SU-DHL-6 (cell line): ENCODE data around the gene SCGB3A1.

Source experiments
- EZH2phosphoT487 ChIP-seq: fragments of 200-600 bp; sonication (generic), shearing (Covaris generic); conservative IDR thresholded peaks from 2 replicates; pipeline ENCODE4 v1.6.1; 2018; ENCODE audit warnings: mild to moderate bottlenecking, antibody characterized with exemption, low read length, moderate library complexity, mixed read lengths
- TF ChIP-seq, protein P1 (sequence below): fragments of 200-600 bp; sonication (generic); IDR thresholded peaks from one replicate; pipeline ENCODE4 v1.5.1; 2017; ENCODE audit warnings: antibody characterized with exemption, mild to moderate bottlenecking, low read length, moderate library complexity; ENCODE audit not compliant: insufficient read depth, poor library complexity, severe bottlenecking

DNA sequence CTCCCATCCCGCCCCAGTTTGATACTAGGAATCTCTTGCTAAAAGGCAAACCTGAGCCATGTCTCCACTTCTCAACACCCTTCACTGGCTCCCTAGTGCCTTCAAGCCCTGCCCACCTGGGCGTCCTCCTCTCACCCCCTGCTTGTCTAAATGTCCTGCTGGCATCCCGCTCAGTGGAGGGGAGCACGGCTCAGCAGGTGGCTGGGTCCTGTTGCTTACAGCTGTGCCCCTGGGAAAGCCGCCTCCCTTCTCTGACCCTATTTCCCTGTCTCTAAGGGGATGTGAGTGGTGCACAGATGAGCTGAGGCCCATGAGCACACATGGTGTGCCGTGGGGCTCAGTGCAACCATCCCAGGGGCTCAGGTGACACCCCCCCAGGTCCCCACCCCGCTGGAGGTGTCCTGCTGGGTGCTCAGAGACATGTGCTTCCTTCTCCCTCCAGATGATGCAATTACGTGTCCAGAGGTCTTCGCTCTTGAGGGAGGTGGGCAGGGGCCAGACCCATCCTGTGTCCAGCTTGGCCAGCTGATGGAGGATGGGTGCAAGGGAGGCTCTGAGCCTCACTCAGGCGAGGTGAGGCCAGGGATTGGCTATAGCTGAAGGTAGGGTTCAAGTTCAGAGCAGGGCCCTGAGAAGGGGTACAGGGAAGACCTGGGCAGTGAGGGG lies 34.0 kb upstream of the SCGB3A1 start:
- TF ChIP-seq, protein P1, sequence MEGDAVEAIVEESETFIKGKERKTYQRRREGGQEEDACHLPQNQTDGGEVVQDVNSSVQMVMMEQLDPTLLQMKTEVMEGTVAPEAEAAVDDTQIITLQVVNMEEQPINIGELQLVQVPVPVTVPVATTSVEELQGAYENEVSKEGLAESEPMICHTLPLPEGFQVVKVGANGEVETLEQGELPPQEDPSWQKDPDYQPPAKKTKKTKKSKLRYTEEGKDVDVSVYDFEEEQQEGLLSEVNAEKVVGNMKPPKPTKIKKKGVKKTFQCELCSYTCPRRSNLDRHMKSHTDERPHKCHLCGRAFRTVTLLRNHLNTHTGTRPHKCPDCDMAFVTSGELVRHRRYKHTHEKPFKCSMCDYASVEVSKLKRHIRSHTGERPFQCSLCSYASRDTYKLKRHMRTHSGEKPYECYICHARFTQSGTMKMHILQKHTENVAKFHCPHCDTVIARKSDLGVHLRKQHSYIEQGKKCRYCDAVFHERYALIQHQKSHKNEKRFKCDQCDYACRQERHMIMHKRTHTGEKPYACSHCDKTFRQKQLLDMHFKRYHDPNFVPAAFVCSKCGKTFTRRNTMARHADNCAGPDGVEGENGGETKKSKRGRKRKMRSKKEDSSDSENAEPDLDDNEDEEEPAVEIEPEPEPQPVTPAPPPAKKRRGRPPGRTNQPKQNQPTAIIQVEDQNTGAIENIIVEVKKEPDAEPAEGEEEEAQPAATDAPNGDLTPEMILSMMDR: no peak
- TF ChIP-seq EZH2phosphoT487: no peak
